HG03097 (cell line): Measurements from ENCODE around the gene TMEM51.

Experiments
- ATAC-seq: cut with Tn5 transposase; IDR thresholded peaks from one replicate; pipeline ENCODE4 v1.9.1; 2021; ENCODE audit not compliant: unreplicated experiment, low FRiP score

Gene TMEM51

DNA sequence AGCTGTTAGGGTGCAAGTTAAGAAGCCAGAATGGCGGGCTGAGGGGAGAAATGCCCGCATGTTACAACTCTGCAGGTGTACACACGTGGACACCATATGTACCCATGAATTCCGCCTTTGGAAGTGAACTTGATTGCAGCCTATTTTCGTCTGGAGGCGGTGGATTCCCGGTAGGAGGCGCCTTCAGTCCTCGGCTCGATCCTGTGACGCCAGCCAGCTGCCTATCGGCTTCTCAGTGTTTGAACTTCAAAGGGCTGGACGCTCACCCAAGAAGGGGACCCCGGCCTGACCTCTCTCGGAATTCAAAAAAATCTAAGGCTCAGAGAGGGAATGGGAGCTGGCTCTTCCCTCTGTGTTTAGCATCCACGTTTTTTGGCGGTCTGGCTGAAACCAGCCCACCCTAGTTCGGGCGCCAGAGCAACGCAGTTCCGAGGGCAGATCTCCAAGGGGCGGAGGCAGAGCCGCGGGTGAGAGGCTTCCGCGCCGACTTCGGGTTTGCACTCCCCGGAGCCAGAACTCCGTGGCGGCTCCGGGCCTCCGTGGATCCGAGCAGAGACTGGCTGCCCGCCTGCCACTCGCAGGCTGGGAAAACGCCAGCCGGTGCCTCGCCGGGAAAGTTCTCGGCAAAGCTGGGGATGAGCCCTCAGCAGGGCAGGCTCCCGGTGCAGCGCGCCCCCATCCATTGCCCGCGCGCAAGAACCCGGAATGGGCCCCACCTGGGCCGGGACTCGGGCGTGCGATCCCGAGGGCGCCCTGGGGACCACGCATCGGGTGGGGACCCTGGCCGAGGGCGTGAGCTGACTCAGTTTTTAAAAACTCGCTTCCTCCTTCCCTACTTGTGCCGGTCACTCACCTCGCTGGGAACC lies 996 bp upstream of the TMEM51 start:
- no peak for ATAC-seq

DNA sequence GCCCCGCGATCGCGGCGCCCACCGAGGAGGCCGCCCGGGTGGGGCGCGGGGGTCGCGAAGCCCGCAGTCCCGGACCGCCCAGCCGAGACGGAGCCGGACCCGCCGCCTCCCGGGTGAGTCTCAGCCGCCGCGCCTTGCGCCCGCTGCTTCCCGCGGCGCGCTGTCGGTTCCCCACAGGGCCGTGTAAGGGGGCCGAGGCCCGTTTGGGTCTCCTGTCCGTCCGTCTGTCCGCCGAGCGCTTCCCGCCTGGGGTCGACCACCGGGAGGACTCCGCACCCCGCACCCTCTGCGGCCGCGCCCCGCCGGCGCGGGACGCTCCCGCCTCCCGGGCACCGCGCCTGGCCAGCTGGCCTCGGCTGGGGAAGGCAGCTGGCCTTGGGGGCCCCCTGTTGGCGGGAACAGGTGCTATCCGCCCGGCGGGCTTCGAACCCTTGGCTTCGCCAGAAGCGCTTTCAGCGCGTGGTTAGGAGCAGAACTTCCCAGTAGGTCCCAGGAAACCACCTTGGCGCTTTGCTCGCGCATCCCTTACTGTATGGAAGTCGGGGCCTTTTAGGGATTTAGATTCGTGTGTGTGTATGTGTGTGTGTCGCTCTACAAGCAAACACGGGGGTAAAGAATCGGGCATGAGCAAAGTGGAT lies 414 bp downstream of the TMEM51 start:
- no peak for ATAC-seq

DNA sequence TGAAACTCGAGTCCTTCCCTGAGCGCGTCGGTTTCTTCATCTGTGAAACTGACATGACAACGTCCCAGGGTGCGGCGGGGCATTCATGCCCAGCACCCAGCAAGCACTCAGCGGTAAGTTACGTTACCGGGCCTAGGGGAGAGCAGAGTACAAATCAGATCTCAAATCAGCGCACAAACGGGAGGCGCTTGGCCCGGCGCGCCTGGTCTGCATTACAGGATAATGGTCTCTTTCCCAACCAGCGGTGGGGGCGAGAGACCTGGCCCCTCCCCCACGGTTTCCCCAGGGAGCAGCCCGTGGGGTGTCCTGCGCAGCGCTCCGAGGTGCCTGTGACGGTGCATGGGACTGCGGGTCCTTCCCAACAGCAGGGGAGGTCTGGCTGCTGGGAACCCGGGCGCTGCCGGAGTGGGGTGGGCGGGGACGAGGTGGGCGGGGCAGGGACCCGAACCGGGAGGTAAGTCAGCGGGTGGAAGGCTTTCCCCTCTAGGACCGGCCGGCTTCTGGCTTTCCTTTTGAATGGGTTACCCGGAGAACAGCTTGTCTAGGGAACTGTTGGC lies 1.0 kb downstream of the TMEM51 start:
- no peak for ATAC-seq

DNA sequence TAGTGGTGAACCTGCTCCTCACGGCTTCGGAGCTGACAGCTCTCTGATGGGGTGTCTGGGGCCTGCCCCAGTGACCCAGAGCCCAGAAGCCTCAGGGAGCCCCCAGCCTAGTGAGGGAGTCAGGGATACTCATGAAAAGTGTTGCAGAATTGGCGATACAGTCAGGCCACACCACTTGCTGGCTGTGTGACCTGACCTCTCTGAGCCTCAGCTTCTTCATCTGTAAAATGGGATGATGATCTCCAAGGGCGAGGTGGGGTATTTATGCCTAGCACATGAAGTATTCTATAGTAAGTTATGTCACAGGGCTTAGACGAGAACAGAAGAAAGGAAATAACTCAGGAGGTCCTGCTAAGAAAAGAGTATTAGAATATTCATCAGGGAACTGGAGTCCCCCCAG lies 1.6 kb downstream of the TMEM51 start:
- ATAC-seq, result no peak

DNA sequence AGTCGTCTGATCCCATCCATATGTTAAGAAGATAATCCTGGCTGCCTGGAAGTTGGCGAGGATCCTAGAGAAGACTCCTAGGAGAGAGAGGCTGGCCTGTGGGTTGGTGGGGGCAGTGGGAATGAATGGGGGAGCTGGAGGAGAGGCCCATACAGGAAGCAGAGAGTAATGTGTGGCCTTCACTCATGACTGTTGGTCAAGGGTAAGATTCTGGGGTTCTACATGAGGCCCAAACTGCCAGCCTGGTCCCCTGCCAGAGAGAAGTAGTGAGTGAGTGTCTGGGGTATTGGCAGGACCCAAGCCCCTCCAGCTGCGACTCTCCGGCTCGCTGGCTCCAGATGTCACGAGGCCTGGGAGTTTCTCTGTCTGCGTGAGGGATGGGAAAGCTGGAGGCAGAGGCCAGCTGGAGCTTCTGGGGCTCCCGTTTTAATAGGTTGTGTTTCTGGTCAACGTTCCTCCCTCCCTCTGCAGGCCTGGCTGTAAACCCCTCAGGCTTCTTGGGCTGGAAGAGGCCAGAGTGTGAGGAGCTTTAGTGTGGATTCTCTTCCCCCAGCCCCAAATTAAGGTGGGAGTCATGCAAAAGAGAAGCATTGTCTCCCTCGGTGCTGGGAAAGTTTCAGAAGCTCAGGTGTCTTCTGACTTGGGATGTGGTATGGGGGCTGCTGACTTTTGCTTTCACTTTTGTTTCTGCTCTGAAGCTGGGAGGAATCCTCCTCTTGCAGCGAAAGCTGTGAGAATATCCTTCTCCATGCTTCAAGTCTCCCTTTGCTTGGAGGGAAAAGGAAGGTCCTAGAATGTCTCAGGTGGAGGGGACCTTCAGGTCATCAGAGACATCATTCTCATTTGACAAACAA lies 2.6 kb downstream of the TMEM51 start:
- ATAC-seq, result no peak

DNA sequence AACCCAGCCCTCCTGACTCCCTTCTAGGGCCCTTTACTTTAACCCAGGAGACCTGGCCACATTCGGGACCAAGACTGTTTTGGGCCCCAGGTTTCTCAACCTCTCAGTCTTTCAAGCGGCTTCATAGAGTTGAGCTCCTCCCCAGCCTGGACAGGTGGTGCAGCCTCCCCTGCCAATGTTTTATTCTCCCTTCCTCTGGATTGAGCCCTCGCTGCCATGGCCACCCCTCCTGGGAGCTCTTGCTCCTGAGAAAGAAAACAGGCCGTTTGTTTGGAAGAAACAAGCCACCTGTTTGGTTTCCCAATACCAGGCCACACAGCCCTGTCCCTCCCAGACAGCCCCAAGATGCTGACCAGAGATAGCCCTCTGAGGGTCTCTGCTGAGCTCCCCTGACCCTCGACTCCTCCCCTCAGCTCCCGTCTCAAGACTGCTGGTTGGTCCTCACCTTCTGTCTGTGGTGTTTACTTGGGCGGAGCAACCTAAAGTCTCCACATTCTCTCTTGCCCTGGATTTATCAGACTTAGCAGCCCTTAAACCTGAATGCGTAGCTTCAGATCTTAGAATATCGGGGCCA lies 3.3 kb downstream of the TMEM51 start:
- no peak for ATAC-seq

DNA sequence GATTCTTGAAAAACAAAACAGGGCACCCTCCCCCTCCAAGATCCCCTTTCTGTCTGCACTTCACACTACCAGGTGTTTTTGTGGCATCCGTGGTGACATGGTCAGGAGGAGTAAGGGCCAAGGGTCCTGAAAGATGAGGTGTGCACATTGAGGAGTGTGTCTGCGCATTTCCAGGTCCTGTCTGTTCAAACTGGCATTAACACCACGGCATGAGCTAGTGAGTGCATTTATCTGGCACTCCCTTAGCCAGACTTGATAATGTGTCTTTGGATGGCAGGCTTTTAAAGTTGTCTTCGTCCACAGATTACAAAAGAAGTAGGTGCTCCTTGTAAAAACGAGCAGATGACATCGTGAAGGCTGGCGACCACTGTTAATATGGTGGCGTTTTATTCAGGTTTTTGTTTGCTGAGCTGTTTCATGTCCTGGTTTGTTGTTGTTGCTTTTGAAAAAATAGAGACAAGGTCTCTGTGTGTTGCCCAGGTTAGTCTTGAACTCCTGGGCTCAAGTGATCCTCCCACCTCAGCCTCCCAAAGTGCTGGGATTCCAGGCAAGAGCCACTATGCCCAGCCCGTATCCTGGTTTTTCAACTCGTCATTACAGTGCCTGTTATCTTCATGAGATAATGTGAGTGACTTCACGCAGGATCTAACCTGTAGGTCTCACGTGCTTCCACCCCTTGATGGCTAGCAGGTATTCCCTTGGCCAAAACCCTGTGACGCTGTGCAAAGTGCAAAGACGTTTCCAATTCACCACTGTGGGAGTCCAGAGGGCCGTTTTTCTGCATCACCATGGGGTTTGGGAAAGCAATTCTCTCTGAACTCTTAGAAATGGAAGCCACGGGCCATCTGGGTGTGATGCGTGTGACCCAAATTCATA lies 4.2 kb downstream of the TMEM51 start:
- ATAC-seq, result no peak

DNA sequence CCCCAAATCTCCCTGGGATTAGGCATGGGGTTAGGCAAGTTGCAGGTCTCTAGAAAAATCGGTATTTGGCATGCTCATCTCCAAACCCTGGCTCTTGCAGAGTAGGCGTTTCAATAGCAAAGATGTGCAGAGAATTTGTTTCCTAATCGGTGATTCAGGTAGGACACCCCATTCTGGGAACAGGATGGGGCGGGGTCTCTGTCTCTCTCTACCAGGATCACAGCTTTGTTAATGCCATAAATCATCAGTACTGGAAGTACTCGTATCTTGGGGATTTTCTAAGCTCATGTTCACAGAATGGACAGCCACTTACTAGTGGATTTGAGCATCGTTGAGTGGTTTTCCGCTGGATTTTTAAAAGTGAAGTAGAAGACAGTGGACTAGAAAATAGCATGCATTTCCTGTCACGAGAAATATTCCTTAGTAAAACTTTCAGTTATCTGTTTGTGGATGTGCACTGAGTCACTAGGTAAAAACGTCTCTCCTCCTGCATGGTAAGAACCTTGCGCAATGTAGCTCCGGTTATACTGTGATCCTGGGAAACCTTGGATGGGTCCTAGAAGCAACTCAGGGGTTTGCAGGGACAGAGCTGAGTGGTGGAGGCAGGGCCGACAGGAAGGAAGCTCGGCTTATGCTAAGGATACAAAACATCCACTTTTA lies 5.1 kb downstream of the TMEM51 start:
- ATAC-seq, result no peak

DNA sequence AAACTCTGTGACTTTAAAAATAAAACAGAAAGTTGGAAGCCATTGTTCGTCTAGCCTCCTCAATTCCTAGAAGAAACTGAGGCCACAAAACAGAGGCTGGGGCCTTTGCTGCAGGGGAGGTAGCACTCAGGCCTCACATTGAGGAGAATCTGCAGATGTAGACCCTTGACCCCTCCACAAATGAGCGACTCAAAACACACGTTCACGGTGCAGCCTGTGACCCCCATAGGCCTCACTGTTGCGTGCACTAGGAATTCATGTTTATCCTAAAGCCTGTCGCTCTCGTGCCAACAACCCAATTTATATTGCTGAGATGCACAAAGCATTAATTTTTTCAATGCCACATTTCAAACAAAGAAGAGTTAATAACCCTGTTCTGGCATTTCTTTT lies 5.6 kb downstream of the TMEM51 start:
- ATAC-seq, result no peak

DNA sequence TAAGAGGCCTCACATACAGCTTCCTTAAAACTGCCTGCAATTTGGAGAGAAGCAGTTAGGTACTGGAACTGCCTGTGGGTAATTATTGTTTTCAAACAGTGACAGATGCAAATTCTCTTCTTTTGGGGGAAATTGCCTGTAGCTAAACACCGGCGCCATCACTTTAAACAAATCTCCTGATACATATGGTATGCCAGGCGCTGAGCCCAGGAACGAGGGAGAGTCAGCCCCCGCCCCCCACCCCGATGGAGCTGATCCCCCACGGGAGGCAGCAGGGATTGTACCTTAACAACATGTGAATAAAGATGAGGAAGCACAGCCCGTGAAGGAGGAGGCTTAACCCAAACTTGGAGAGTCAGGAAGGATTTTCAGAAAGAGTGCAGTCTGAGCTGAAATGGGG lies 7.1 kb downstream of the TMEM51 start:
- ATAC-seq, result no peak

DNA sequence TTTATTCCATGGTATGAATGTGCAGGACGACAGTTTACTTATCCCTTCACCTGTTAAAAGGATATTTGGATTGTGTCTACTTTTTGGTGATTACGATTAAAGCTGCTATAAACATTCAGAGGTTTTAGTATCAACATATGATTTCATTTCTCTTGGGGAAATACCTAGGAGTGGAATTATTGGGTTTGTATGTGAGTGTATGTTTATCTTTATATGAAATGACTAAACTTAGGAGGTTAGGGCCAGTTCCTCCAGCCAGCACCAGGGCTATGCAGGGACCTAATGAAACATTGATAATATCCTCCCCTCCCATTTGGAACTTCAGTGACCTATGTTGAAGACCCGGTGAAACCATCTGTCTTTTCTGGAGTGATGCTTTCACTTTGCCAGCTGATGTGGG lies 13.8 kb downstream of the TMEM51 start:
- ATAC-seq, result no peak

DNA sequence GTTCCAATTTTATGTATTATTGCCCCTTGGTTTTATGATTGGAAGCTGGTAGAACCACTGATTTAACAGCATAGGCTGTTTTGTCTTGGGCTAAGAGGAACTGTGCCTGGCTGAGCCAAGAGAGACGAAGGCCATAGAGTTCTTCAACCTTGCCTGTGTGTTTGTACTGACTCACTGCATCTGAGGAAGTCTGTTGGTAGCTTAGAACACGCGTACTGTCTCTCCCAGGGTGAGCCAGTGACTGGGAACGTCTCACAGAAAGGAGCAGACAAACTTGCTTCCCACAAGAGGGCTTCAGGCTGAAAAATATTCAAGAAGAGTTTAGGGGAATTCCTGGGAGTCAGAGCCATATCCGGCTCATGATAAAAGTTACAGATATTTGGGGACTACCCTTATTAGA lies 14.9 kb downstream of the TMEM51 start:
- no peak for ATAC-seq

DNA sequence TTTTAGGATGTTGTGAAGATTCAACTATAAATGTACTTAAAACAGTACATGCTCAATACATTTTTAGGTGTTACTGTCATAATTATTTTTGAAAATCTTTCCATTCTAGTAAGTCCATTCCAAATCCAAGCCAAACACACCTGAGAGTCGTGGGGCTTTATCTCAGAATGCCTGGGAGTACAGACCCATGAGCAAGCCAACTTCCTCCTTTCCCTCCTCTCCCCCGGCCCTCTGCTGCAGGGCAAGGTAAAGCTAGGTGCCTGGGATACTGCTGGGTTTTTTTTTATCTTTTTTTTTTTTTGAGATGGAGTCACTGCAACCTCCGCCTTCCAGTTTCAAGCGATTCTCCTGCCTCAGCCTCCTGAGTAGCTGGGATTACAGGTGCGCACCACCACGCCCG lies 16.5 kb downstream of the TMEM51 start:
- no peak for ATAC-seq

DNA sequence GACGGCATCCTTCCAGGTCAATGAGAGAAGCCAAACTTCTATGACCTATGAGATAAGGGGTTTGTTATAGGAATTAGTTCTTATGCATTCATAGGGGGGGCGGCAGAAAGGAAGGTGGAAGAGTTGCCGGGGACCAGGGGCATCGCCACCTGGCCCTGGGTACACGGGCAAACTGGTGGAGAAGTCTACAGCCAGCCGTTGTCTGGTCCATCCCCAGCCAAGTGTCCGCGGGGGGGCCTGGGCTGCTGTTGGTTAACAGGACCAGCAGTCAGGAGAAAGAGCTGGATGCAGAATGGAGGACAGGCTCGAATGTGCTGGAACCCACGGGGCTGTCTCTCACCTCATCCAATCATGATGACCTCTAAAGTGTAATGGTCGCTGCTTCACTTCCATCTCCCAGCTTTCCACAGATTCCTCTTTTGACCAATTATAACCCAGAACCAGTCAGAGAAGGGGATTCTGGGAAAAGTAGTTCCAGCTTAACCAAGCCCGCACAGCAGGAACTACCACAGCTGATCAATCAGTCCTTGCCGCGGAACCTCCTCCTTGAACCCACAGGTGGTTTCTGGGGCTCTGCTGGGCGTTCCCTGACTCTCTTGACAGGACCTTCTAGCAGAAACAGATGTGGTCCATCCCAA lies 17.8 kb downstream of the TMEM51 start:
- no peak for ATAC-seq

DNA sequence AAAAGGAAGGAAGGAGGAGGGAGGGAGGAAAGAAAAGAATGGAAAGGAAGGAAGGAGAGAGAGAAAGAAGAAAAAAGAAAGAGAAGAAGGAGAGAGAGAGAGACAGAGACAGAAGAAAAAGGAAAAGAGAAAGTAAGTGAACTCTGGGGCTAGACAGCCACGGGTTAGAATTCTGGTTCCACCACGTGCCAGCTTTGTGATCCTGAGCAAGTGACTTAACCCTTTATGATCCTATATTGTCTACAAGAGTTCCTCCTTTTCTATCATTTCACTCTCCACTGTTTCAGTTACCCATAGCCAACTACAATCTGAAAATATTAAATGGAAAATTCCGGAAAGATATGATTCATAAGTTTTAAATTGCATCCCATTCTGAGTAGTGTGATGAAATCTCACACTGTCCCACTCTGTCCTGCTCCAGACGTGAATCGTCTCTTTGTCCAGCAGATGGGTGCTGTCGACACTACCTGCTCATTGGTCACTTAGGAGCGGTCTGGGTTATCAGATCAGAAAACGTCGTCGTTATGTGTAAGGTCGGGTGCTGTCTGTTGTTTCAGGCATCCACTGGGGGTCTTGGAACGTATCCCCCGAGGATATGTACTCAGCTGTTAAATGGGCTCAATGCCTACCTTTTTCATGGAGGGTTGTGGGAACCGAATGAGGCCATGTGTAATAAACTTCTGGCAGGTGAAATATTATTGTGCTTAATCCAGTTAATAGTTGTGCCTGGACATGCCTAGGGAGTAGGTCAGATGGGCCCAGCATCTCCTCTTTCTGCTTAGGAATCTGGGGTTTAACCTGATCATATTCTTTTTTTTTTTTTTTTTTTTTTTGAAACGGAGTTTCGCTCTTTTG lies 19.1 kb downstream of the TMEM51 start:
- no peak for ATAC-seq

DNA sequence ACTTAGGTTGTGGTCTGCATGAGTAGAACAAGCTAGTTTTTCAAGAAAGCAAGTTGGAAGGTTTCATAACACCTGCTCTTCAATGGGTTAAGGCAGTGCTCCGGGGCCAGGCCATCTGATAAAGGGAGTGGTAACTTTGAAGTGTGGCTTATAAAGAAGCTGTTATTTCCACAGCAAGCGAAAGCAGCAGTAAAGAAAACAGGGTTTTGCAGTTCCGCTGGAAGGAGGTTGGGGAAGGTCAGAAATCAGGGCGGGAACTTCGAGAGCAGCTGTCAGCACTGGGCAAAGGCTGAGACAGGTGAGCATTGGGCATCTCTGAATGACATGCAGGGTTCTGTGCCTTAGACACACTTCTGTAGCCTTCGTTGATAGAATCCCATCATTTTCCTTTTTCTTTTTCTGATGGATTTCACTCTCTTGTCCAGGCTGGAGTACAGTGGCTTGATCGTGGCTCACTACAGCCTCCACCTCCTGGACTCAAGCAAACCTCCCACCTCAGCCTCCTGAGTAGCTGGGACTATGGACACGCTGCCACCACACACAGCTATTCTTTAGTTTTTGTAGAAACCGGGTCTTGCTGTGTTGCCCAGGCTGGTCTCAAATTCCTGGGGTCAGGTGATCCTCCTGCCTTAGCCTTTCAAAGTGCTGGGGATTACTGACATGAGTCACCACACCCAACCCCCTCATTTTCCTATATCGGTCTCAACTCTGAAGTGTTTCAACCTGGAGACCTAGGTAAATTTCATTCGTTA lies 20.5 kb downstream of the TMEM51 start:
- ATAC-seq, result no peak

DNA sequence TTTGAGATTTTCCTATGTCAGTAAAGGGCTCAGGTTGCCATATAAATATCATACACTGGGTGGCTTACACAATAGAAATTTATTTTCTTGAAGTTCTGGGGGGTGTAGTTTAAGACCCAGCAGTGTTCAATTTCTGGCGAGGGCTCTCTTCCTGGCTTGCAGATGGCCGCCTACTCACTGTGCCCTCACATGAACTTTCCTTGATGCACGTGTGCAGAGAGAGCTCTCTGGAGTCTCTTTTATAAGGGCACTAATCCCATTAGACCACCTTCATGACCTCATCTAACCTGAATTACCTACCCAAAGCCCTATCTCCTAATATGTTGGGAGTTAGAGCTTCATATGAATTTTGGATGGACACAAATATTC lies 21.1 kb downstream of the TMEM51 start:
- no peak for ATAC-seq
